HCT116 (cell line): ENCODE results near the gene NXPH2. TPM values are rescaled to one million over a fixed set of nuclear protein-coding genes. Genes with fewer than 3 reads are reported as not detected.

ENCODE experiments used
- ATAC-seq: fragments of 200-7000 bp; cut with Tn5 transposase; 2 replicates; pipeline ENCODE4 v1.9.1; 2020; ENCODE audit warnings: mild to moderate bottlenecking, moderate library complexity
- BruUV-seq: library from RNA; stranded (reverse); fragments of 400-500 nt; replicated peaks from 2 replicates; lab custom pipeline; 2021; lab: Mats Ljungman, UMichigan
- CTCF ChIA-PET: fragments of 300-600 bp; sonication (Branson Sonifier 250); formaldehyde crosslinking; loops from one replicate; lab custom pipeline; 2021; ENCODE audit warnings: antibody characterized with exemption; lab: Charles Lee
- POLR2A ChIA-PET: fragments of 300-600, 350-600 bp; sonication (Branson Sonifier 250); formaldehyde crosslinking; loops from one replicate; lab custom pipeline; 2021; ENCODE audit warnings: antibody characterized with exemption; lab: Charles Lee
- RAD21 ChIA-PET, 2 experiments: fragments of 300-600 bp; sonication (Branson Sonifier 250); formaldehyde crosslinking; loops; one replicate each; lab custom pipeline; 2023; ENCODE audit warnings: low total read pairs in 2 of 2; ENCODE audit not compliant: uncharacterized antibody in 2 of 2, unreplicated experiment in 2 of 2, low non-redundant PET in 1 of 2; lab: Charles Lee
- DNase-seq: peaks from one replicate; pipeline ENCODE4 v3.0.0-alpha.2; 2010; ENCODE audit warnings: low read depth, low spot score
- H2AFZ ChIP-seq: fragments of 200-600 bp; shearing (Covaris generic), sonication (generic); 2 replicates; pipeline ENCODE4 v1.6.1; 2017; ENCODE audit warnings: low read depth, mixed run types, mixed read lengths, antibody characterized with exemption, low read length; ENCODE audit not compliant: poor library complexity, severe bottlenecking
- H3K27ac ChIP-seq: 2 replicates; pipeline ENCODE4 v1.5.1; 2012; ENCODE audit warnings: low read depth, low read length
- H3K27me3 ChIP-seq: fragments of 200-600 bp; sonication (generic); 2 replicates; pipeline ENCODE4 v1.6.1; 2016; ENCODE audit warnings: mixed run types, low read length, mixed read lengths; ENCODE audit not compliant: insufficient read depth
- H3K36me3 ChIP-seq, 2 experiments: fragments of 200-500 bp in 1 of 2; fragments of 200-600 bp in 1 of 2; sonication (Bioruptor generic) in 1 of 2; sonication (generic) in 1 of 2; 2 replicates each; pipeline versions ENCODE4 v1.5.1 to v1.6.1; 2014 to 2016; ENCODE audit warnings: low read length in 2 of 2, inconsistent platforms in 1 of 2, mixed read lengths in 1 of 2, mixed run types in 1 of 2; ENCODE audit not compliant: insufficient read depth in 2 of 2, control insufficient read depth in 1 of 2
- H3K4me1 ChIP-seq, 2 experiments: fragments of 200-600 bp in 1 of 2; sonication (generic) in 1 of 2; 2 replicates each; pipeline versions ENCODE4 v1.5.1 to v1.6.1; 2012 to 2017; ENCODE audit warnings: low read length in 2 of 2, inconsistent platforms in 1 of 2, mild to moderate bottlenecking in 1 of 2, mixed read lengths in 1 of 2, mixed run types in 1 of 2, moderate library complexity in 1 of 2; ENCODE audit not compliant: insufficient read depth in 2 of 2, control insufficient read depth in 1 of 2
- H3K4me2 ChIP-seq: fragments of 200-600 bp; sonication (generic); 2 replicates; pipeline ENCODE4 v1.6.1; 2017; ENCODE audit warnings: mixed run types, low read length, mixed read lengths
- H3K4me3 ChIP-seq, 2 experiments: fragments of 200-600 bp in 1 of 2; sonication (generic) in 1 of 2; replicated peaks in 1 of 2; 2 replicates each; pipeline ENCODE4 v1.5.1; 2011 to 2016; ENCODE audit warnings: low read length in 2 of 2, control low read depth in 1 of 2, low read depth in 1 of 2, mild to moderate bottlenecking in 1 of 2, mixed read lengths in 1 of 2, mixed run types in 1 of 2
- H3K79me2 ChIP-seq: fragments of 200-600 bp; sonication (generic); 2 replicates; pipeline ENCODE4 v1.6.1; 2017; ENCODE audit warnings: mild to moderate bottlenecking, mixed run types, low read length, moderate library complexity, mixed read lengths; ENCODE audit not compliant: insufficient read depth
- H3K9ac ChIP-seq: fragments of 200-600 bp; sonication (generic); 2 replicates; pipeline ENCODE4 v1.6.1; 2016; ENCODE audit warnings: low read length, mixed read lengths
- H3K9me2 ChIP-seq: fragments of 200-600 bp; sonication (generic), shearing (Covaris generic); 2 replicates; pipeline ENCODE4 v1.6.1; 2017; ENCODE audit warnings: mixed run types, mild to moderate bottlenecking, moderate library complexity; ENCODE audit not compliant: insufficient read depth
- H3K9me3 ChIP-seq, 2 experiments: fragments of 200-500 bp in 1 of 2; fragments of 200-600 bp in 1 of 2; sonication (Bioruptor generic) in 1 of 2; sonication (generic) in 1 of 2; 2 replicates each; pipeline ENCODE4 v1.6.1; 2014 to 2017; ENCODE audit warnings: low read length in 2 of 2, mixed read lengths in 2 of 2, inconsistent platforms in 1 of 2, low read depth in 1 of 2, mild to moderate bottlenecking in 1 of 2, mixed run types in 1 of 2, moderate library complexity in 1 of 2; ENCODE audit not compliant: control insufficient read depth in 1 of 2, insufficient read depth in 1 of 2
- H4K20me1 ChIP-seq: fragments of 200-600 bp; sonication (generic), shearing (Covaris generic); 2 replicates; pipeline ENCODE4 v1.6.1; 2017; ENCODE audit warnings: mixed run types, mild to moderate bottlenecking, moderate library complexity; ENCODE audit not compliant: insufficient read depth
- ATF3 ChIP-seq: IDR thresholded peaks from 2 replicates; pipeline ENCODE4 v1.6.1; 2012
- CBX3 ChIP-seq: IDR thresholded peaks from 2 replicates; pipeline ENCODE4 v1.6.1; 2012; ENCODE audit warnings: low read depth
- CEBPB ChIP-seq: IDR thresholded peaks from 2 replicates; pipeline ENCODE4 v1.6.1; 2012; ENCODE audit warnings: low read depth
- EGR1 ChIP-seq: IDR thresholded peaks from 2 replicates; pipeline ENCODE4 v1.6.1; 2012; ENCODE audit warnings: low read depth
- EZH2 ChIP-seq: fragments of 200-600 bp; sonication (generic); IDR thresholded peaks from 2 replicates; pipeline ENCODE4 v1.6.1; 2017; ENCODE audit warnings: antibody characterized with exemption, mixed run types
- JUND ChIP-seq: IDR thresholded peaks from 2 replicates; pipeline ENCODE4 v1.6.1; 2012
- POLR2A ChIP-seq: IDR thresholded peaks from 2 replicates; pipeline ENCODE4 v1.7.0; 2011; ENCODE audit warnings: borderline replicate concordance; ENCODE audit not compliant: insufficient read depth, insufficient read length; ENCODE audit errors: extremely low read depth
- POLR2AphosphoS5 ChIP-seq: IDR thresholded peaks from 2 replicates; pipeline ENCODE4 v1.6.1; 2011; ENCODE audit warnings: mild to moderate bottlenecking, low read depth, low read length, moderate library complexity
- RAD21 ChIP-seq: IDR thresholded peaks from 2 replicates; pipeline ENCODE4 v1.6.1; 2012; ENCODE audit warnings: low read depth, mild to moderate bottlenecking
- SP1 ChIP-seq: IDR thresholded peaks from 2 replicates; pipeline ENCODE4 v1.6.1; 2012; ENCODE audit warnings: low read depth
- SRF ChIP-seq: IDR thresholded peaks from 2 replicates; pipeline ENCODE4 v1.6.1; 2012; ENCODE audit warnings: low read depth
- TCF7L2 ChIP-seq: IDR thresholded peaks from 2 replicates; pipeline ENCODE4 v1.7.0; 2011; ENCODE audit warnings: borderline replicate concordance, inconsistent platforms; ENCODE audit not compliant: insufficient read depth, insufficient read length; ENCODE audit errors: extremely low read depth
- YY1 ChIP-seq: IDR thresholded peaks from 2 replicates; pipeline ENCODE4 v1.6.1; 2011; ENCODE audit warnings: low read length, low read depth, moderate library complexity, mild to moderate bottlenecking; ENCODE audit not compliant: insufficient replicate concordance; ENCODE audit errors: extremely low read depth
- ZBTB33 ChIP-seq: IDR thresholded peaks from 2 replicates; pipeline ENCODE4 v1.6.1; 2011; ENCODE audit warnings: mild to moderate bottlenecking, low read length, moderate library complexity; ENCODE audit not compliant: insufficient replicate concordance; ENCODE audit errors: extremely low read depth
- ZFX ChIP-seq: fragments of 450-650 bp; IDR thresholded peaks from 2 replicates; pipeline ENCODE4 v1.6.1; 2017
- intact Hi-C: fragments of 100-400 bp; cut with micrococcal nuclease; formaldehyde crosslinking; loops from 2 replicates; pipeline ENCODE4 v1.10.0; 2022
- total RNA-seq: library from RNA; stranded (reverse); gene quantifications from one replicate; pipeline ENCODE4 v1.2.1, GENCODE V29; 2021; ENCODE audit not compliant: unreplicated experiment
- TF ChIP-seq, protein P1 (sequence below): IDR thresholded peaks from 2 replicates; pipeline ENCODE4 v1.6.1; 2012; ENCODE audit warnings: low read depth
- TF ChIP-seq, protein P2 (sequence below): IDR thresholded peaks from 2 replicates; pipeline ENCODE4 v1.6.1; 2012

The NXPH2 gene
- total RNA-seq, 1 experiment from 2014 or later, result not detected

DNA sequence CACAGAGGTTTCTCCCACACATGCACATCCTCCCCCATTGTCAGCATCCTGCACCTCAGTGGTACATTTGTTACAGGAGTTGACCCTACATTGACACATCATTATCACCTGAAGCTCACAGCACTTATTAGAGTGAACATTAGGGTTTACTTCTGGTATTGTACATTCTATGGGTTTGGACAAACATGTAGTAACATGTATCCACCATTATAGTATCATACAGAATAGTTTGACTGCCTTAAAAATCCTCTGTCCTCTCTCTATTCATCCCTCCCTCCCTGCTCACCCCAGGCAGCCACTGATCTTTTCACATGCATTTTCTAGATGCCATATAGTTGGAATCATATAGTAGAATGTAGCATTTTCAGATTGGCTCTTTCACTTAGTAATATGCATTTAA lies 53.5 kb downstream of the NXPH2 start:
- CTCF ChIA-PET, result no interaction called here
- RAD21 ChIA-PET, result no interaction called here
- Histone ChIP-seq H3K4me3 (no peak overlapping the region), H3K79me2 (no peaks in the 10 kb centered on the region), H2AFZ (no peak overlapping the region), H3K9me3 (no peaks in the 10 kb centered on the region), H4K20me1 (no peaks in the 10 kb centered on the region), H3K27ac (no peak overlapping the region), H3K27me3 (no peaks in the 10 kb centered on the region), H3K9me2 (no peaks in the 10 kb centered on the region), H3K9ac (no peak overlapping the region), H3K4me2 (no peak overlapping the region)
- no TSS peak for BruUV-seq
- DNase-seq (no peak), ATAC-seq (no peak)
- intact Hi-C loops, result no loop called here
- POLR2A ChIA-PET, result no interaction called here
- no peak for TF ChIP-seq TCF7L2
- TF ChIP-seq JUND, result no peak
- TF ChIP-seq EZH2, result no peak
- no peak for TF ChIP-seq SP1
- TF ChIP-seq RAD21, result no peak
- no peak for TF ChIP-seq EGR1
- TF ChIP-seq CBX3, result no peak
- no peak for TF ChIP-seq ZBTB33
- TF ChIP-seq, protein P1, sequence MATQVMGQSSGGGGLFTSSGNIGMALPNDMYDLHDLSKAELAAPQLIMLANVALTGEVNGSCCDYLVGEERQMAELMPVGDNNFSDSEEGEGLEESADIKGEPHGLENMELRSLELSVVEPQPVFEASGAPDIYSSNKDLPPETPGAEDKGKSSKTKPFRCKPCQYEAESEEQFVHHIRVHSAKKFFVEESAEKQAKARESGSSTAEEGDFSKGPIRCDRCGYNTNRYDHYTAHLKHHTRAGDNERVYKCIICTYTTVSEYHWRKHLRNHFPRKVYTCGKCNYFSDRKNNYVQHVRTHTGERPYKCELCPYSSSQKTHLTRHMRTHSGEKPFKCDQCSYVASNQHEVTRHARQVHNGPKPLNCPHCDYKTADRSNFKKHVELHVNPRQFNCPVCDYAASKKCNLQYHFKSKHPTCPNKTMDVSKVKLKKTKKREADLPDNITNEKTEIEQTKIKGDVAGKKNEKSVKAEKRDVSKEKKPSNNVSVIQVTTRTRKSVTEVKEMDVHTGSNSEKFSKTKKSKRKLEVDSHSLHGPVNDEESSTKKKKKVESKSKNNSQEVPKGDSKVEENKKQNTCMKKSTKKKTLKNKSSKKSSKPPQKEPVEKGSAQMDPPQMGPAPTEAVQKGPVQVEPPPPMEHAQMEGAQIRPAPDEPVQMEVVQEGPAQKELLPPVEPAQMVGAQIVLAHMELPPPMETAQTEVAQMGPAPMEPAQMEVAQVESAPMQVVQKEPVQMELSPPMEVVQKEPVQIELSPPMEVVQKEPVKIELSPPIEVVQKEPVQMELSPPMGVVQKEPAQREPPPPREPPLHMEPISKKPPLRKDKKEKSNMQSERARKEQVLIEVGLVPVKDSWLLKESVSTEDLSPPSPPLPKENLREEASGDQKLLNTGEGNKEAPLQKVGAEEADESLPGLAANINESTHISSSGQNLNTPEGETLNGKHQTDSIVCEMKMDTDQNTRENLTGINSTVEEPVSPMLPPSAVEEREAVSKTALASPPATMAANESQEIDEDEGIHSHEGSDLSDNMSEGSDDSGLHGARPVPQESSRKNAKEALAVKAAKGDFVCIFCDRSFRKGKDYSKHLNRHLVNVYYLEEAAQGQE, result no peak
- no peak for TF ChIP-seq CEBPB
- TF ChIP-seq YY1, result no peak
- TF ChIP-seq ATF3, result no peak
- TF ChIP-seq POLR2A, result no peak
- no peak for TF ChIP-seq POLR2AphosphoS5
- TF ChIP-seq, protein P2, sequence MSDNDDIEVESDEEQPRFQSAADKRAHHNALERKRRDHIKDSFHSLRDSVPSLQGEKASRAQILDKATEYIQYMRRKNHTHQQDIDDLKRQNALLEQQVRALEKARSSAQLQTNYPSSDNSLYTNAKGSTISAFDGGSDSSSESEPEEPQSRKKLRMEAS, result no peak
- no peak for TF ChIP-seq ZFX
- TF ChIP-seq SRF, result no peak
- TF ChIP-seq, all 23 proteins: peak for 0
- no peaks in the 10 kb centered on the region for H3K4me1 ChIP-seq
- no peaks in the 10 kb centered on the region for H3K36me3 ChIP-seq
